ENCODE measurements around the gene ANTKMT.

Gene ANTKMT

DNA sequence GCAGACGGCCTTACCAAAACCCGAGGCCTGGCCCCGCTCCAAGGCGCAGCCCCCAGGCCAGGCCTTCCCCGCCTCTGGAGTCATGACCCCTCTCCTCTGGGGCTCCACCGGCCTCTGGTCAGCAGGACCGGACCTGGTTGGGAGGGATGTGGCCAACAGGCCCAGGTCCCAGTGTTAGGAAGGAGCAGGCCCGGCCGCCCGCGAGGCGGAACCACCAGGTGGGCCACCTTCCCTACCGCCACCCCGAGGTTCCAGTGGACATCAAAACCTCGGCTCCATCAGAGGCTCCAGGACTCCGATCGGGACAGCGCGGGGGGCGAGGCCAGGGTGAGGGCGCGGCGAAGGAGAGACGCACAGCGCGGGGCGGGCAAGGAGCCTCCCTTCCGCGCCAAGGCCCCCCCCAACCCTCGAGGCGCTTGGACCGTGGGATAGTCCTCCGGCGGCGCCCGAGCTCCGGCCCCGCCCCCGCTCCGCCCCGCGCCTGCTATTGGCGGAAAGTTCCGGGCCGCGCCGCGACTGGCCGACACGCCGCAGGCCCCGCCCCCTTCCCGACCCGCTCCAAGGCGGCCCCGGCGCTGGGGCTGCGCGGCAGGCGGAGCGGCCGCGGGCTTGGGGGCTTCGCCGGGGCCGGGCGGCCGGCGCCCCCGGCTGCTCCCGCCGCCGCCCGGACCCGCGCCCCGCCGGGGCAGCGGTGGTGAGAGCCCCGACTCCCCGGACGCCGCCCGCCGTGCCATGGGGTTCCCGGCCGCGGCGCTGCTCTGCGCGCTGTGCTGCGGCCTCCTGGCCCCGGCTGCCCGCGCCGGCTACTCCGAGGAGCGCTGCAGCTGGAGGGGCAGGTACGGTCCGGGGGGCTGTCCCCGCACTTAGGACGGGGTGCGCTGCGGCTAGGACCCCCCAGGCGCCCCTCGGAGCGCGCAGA, 6.1 kb upstream of the ANTKMT start, which contains the start of gene METRN:
Gene METRN, plus strand, starts transcription at position 561 of the 919 bp plus-strand sequence. Its CDS starts 172 bp downstream, at position 733.
- peak within 1 kb of the TSS; percentile 36 for H3K4me3 ChIP-seq (ENCODE audit: insufficient read depth, low read length, poor library complexity, severe bottlenecking)
- no peaks in the 10 kb centered on the region for H3K79me2 ChIP-seq (ENCODE audit: insufficient read depth, low read length)
- H2AFZ ChIP-seq (ENCODE audit: low read depth, low read length, severe bottlenecking), result no peak within 1 kb of the TSS
- no peaks in the 10 kb centered on the region for H3K27me3 ChIP-seq (ENCODE audit: low read length)
- H3F3A ChIP-seq (ENCODE audit: insufficient read depth), result no peaks in the 10 kb centered on the region
- peak within 1 kb of the TSS; percentile 35; the same call in 1 of the 2 replicates for H3K9ac ChIP-seq (ENCODE audit: low read length)
- H3K9me2 ChIP-seq (replicated peaks; ENCODE audit: insufficient read depth, low read length), result no peaks in the 10 kb centered on the region
- H3K4me2 ChIP-seq (ENCODE audit: low read depth, low read length, poor library complexity, severe bottlenecking), result peak within 1 kb of the TSS; percentile 44
- no peak within 1 kb of the TSS for H3K27ac ChIP-seq (ENCODE audit: low read depth, low read length)
- H4K20me1 ChIP-seq (ENCODE audit: low read depth, low read length), result no peaks in the 10 kb centered on the region
- TF ChIP-seq, protein P1, sequence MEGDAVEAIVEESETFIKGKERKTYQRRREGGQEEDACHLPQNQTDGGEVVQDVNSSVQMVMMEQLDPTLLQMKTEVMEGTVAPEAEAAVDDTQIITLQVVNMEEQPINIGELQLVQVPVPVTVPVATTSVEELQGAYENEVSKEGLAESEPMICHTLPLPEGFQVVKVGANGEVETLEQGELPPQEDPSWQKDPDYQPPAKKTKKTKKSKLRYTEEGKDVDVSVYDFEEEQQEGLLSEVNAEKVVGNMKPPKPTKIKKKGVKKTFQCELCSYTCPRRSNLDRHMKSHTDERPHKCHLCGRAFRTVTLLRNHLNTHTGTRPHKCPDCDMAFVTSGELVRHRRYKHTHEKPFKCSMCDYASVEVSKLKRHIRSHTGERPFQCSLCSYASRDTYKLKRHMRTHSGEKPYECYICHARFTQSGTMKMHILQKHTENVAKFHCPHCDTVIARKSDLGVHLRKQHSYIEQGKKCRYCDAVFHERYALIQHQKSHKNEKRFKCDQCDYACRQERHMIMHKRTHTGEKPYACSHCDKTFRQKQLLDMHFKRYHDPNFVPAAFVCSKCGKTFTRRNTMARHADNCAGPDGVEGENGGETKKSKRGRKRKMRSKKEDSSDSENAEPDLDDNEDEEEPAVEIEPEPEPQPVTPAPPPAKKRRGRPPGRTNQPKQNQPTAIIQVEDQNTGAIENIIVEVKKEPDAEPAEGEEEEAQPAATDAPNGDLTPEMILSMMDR (IDR thresholded peaks at IDR 0.05; ENCODE audit: insufficient read depth, low read length, poor library complexity, severe bottlenecking), result no peak
- no peak for TF ChIP-seq EZH2phosphoT487 (conservative IDR thresholded peaks at IDR 0.05; ENCODE audit: low read length)
- no peaks in the 10 kb centered on the region for H3K9me3 ChIP-seq (ENCODE audit: insufficient read depth, low read length)
- H3K36me3 ChIP-seq (ENCODE audit: low read length), result no peaks in the 10 kb centered on the region

DNA sequence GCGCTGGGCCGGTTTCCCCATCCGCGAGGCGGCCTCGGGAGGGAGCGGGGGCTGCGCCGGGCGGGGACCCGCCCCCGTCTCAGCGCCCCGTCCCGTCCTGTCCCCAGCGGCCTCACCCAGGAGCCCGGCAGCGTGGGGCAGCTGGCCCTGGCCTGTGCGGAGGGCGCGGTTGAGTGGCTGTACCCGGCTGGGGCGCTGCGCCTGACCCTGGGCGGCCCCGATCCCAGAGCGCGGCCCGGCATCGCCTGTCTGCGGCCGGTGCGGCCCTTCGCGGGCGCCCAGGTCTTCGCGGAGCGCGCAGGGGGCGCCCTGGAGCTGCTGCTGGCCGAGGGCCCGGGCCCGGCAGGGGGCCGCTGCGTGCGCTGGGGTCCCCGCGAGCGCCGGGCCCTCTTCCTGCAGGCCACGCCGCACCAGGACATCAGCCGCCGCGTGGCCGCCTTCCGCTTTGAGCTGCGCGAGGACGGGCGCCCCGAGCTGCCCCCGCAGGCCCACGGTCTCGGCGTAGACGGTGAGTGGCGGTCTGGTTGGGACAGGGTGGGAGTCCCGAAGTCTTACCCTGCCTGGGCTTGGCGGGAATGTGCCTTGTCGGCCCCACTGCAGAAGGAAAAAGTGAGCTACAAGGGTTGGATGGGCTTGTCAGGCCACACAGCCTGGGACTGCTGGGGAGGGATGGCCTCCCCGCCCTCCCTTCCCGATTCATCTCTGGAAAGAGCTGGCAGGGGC, 5.3 kb upstream of the ANTKMT start:
- H3K9me3 ChIP-seq (ENCODE audit: insufficient read depth, low read length), result no peaks in the 10 kb centered on the region
- no peaks in the 10 kb centered on the region for H3K79me2 ChIP-seq (ENCODE audit: insufficient read depth, low read length)
- no peaks in the 10 kb centered on the region for H3K9me2 ChIP-seq (replicated peaks; ENCODE audit: insufficient read depth, low read length)
- peak overlapping the region; percentile 36 for H3K4me3 ChIP-seq (ENCODE audit: insufficient read depth, low read length, poor library complexity, severe bottlenecking)
- H2AFZ ChIP-seq (ENCODE audit: low read depth, low read length, severe bottlenecking), result no peak overlapping the region
- peak overlapping the region; percentile 35; the same call in 1 of the 2 replicates for H3K9ac ChIP-seq (ENCODE audit: low read length)
- no peaks in the 10 kb centered on the region for H3K27me3 ChIP-seq (ENCODE audit: low read length)
- no peak overlapping the region for H3K27ac ChIP-seq (ENCODE audit: low read depth, low read length)
- H3K36me3 ChIP-seq (ENCODE audit: low read length), result no peaks in the 10 kb centered on the region
- H3K4me2 ChIP-seq (ENCODE audit: low read depth, low read length, poor library complexity, severe bottlenecking), result peak overlapping the region; percentile 44
- H4K20me1 ChIP-seq (ENCODE audit: low read depth, low read length), result no peaks in the 10 kb centered on the region
- H3F3A ChIP-seq (ENCODE audit: insufficient read depth), result 0 out of 2 replicates have a peak, but pooled peaks cover 3% of the 10 kb centered on the region
- no peak for TF ChIP-seq EZH2phosphoT487 (conservative IDR thresholded peaks at IDR 0.05; ENCODE audit: low read length)
- TF ChIP-seq, protein P1 (IDR thresholded peaks at IDR 0.05; ENCODE audit: insufficient read depth, low read length, poor library complexity, severe bottlenecking), result no peak

DNA sequence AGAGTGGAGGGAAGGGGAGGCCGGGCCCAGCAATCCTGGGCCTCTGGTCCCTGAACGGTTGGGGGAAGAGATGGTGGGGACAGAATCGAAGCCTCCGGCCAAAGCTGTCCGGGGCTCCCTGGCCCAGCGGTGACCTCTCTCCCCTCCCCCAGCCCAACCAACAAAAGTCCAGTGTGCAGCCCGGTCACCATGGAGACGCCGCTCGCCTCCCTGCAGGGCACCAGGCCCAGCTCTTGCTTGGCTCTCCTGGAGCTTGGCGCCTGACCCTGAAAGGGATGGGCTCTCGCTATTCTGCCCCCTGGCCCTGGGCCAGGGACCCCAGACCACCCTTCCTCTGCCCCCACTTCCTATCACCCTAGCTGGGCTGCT, 4.8 kb upstream of the ANTKMT start:
- Histone ChIP-seq H3K27ac (ENCODE audit: low read depth, low read length) (no peak overlapping the region), H3K4me2 (ENCODE audit: low read depth, low read length, poor library complexity, severe bottlenecking) (no peak overlapping the region), H3K27me3 (ENCODE audit: low read length) (no peaks in the 10 kb centered on the region), H3K9ac (ENCODE audit: low read length) (no peak overlapping the region), H3K9me2 (replicated peaks; ENCODE audit: insufficient read depth, low read length) (no peaks in the 10 kb centered on the region), H2AFZ (ENCODE audit: low read depth, low read length, severe bottlenecking) (no peak overlapping the region), H3K9me3 (ENCODE audit: insufficient read depth, low read length) (no peaks in the 10 kb centered on the region), H3K79me2 (ENCODE audit: insufficient read depth, low read length) (no peaks in the 10 kb centered on the region), H3K36me3 (ENCODE audit: low read length) (no peaks in the 10 kb centered on the region), H3F3A (ENCODE audit: insufficient read depth) (0 out of 2 replicates have a peak, but pooled peaks cover 3% of the 10 kb centered on the region), H4K20me1 (ENCODE audit: low read depth, low read length) (no peaks in the 10 kb centered on the region), H3K4me3 (ENCODE audit: insufficient read depth, low read length, poor library complexity, severe bottlenecking) (no peak overlapping the region)
- TF ChIP-seq EZH2phosphoT487 (conservative IDR thresholded peaks at IDR 0.05; ENCODE audit: low read length), result no peak
- TF ChIP-seq, protein P1 (IDR thresholded peaks at IDR 0.05; ENCODE audit: insufficient read depth, low read length, poor library complexity, severe bottlenecking), result no peak

Measured in SU-DHL-6 (cell line).